ENCODE results near the gene IKZF1. TPM values are rescaled to one million over a fixed set of nuclear protein-coding genes. Genes with fewer than 3 reads are reported as not detected.

Gene IKZF1
- total RNA-seq, 1 experiment from 2014 or later, result 0.57 TPM

DNA sequence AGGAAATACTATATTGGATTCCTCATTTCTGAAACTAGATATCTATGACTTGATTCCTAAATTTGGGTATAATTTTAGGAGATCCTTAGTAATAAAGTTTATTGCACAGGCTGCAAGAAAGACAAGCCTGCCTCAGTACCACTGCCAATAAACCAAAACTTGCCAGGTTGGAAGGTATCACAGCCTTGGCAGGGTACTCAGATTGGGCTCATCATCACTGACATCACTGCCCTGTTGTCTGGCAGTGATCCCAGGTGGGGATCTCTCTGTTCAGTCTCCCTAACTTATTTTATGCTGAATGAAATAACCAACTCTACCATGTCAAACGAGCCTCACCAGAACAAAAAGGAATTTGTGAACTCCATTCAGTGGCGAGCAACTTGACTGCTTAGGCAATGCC lies 126.8 kb downstream of the IKZF1 start:
- POLR2A ChIA-PET, result no interaction called here
- no TSS peak for BruUV-seq (replicated peaks)
- RAD21 ChIA-PET (ENCODE audit: low non-redundant PET in 1 of 2, low total read pairs in 2 of 2, uncharacterized antibody in 2 of 2, unreplicated experiment in 2 of 2), result no interaction called here
- H3K36me3 ChIP-seq (ENCODE audit: control insufficient read depth in 1 of 2, insufficient read depth in 2 of 2, low read length in 2 of 2), result no peaks in the 10 kb centered on the region
- intact Hi-C loops (cut with micrococcal nuclease), result no loop called here
- H3K27ac ChIP-seq (ENCODE audit: low read depth, low read length), result no peak overlapping the region
- H3K9me2 ChIP-seq (ENCODE audit: insufficient read depth), result no peaks in the 10 kb centered on the region
- no peak overlapping the region for H2AFZ ChIP-seq (ENCODE audit: low read depth, low read length, poor library complexity, severe bottlenecking)
- H3K4me1 ChIP-seq (ENCODE audit: control insufficient read depth in 1 of 2, insufficient read depth in 2 of 2, low read length in 2 of 2), result no peaks in the 10 kb centered on the region
- CTCF ChIA-PET, result no interaction called here
- no peaks in the 10 kb centered on the region for H3K9me3 ChIP-seq (ENCODE audit: control insufficient read depth in 1 of 2, insufficient read depth in 1 of 2, low read depth in 1 of 2, low read length in 2 of 2)
- ATAC-seq (no peak), DNase-seq (ENCODE audit: low read depth, low spot score) (no peak)
- no peaks in the 10 kb centered on the region for H3K79me2 ChIP-seq (ENCODE audit: insufficient read depth, low read length)
- H3K4me2 ChIP-seq (ENCODE audit: low read length), result no peak overlapping the region
- no peaks in the 10 kb centered on the region for H4K20me1 ChIP-seq (ENCODE audit: insufficient read depth)
- no peaks in the 10 kb centered on the region for H3K27me3 ChIP-seq (ENCODE audit: insufficient read depth, low read length)
- TF ChIP-seq ZFX (IDR thresholded peaks at IDR 0.05) (no peak), CEBPB (IDR thresholded peaks at IDR 0.05; ENCODE audit: low read depth) (no peak), EZH2phosphoT487 (IDR thresholded peaks at IDR 0.05; ENCODE audit: borderline replicate concordance) (no peak), JUND (IDR thresholded peaks at IDR 0.05) (no peak), CBX3 (IDR thresholded peaks at IDR 0.05; ENCODE audit: low read depth) (no peak), POLR2A (IDR thresholded peaks at IDR 0.05; ENCODE audit: borderline replicate concordance, extremely low read depth, insufficient read depth, insufficient read length) (no peak), EGR1 (IDR thresholded peaks at IDR 0.05; ENCODE audit: low read depth) (no peak), ZNF274 (IDR thresholded peaks at IDR 0.05; ENCODE audit: low read depth, low read length) (no peak), ATF3 (IDR thresholded peaks at IDR 0.05) (no peak), POLR2AphosphoS5 (IDR thresholded peaks at IDR 0.05; ENCODE audit: low read depth, low read length) (no peak), EZH2 (IDR thresholded peaks at IDR 0.05) (no peak), RAD21 (IDR thresholded peaks at IDR 0.05; ENCODE audit: low read depth) (no peak), ZBTB33 (IDR thresholded peaks at IDR 0.05; ENCODE audit: extremely low read depth, insufficient replicate concordance, low read length) (no peak), YY1 (IDR thresholded peaks at IDR 0.05; ENCODE audit: extremely low read depth, insufficient replicate concordance, low read depth, low read length) (no peak), SIN3A (IDR thresholded peaks at IDR 0.05; ENCODE audit: low read depth) (no peak), FOSL1 (IDR thresholded peaks at IDR 0.05; ENCODE audit: low read depth) (no peak)
- TF ChIP-seq, protein P1, sequence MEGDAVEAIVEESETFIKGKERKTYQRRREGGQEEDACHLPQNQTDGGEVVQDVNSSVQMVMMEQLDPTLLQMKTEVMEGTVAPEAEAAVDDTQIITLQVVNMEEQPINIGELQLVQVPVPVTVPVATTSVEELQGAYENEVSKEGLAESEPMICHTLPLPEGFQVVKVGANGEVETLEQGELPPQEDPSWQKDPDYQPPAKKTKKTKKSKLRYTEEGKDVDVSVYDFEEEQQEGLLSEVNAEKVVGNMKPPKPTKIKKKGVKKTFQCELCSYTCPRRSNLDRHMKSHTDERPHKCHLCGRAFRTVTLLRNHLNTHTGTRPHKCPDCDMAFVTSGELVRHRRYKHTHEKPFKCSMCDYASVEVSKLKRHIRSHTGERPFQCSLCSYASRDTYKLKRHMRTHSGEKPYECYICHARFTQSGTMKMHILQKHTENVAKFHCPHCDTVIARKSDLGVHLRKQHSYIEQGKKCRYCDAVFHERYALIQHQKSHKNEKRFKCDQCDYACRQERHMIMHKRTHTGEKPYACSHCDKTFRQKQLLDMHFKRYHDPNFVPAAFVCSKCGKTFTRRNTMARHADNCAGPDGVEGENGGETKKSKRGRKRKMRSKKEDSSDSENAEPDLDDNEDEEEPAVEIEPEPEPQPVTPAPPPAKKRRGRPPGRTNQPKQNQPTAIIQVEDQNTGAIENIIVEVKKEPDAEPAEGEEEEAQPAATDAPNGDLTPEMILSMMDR (IDR thresholded peaks at IDR 0.05 in 2 of 3, conservative IDR thresholded peaks at IDR 0.05 in 1 of 3; ENCODE audit: borderline replicate concordance in 1 of 3, insufficient read depth in 1 of 3, low read depth in 2 of 3, low read length in 2 of 3), result no peak
- H3K4me3 ChIP-seq (replicated peaks in 1 of 2; ENCODE audit: low read depth in 1 of 2, low read length in 2 of 2), result no peak overlapping the region
- no peak overlapping the region for H3K9ac ChIP-seq (ENCODE audit: low read length)
